Measurements from ENCODE around the gene HOATZ.

HOATZ gene

DNA sequence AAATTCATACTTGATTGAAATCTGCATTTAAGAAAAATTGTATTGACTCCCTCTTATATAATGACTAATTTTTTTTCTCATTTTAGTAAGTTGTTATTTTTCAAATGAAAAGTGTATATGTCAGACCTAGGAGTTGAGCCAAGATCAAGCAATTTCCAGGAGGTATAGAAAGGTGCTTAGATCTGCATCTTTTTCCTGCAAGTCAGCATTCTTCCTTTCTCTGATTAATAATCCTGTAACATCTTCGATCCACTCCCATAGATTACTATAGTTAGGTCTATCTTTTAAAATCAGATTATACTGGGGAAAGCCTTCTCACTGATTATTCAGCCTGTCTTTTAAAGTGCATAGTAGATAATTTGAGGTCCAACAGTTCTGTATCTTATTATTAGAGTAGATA is 12.7 kb downstream of the HOATZ start:
- H3K27me3 ChIP-seq (ENCODE audit: low read depth), result peaks cover 9% of the 10 kb centered on the region
- no peaks in the 10 kb centered on the region for H3K9me3 ChIP-seq
- H3K4me3 ChIP-seq, result no peak overlapping the region
- H3K36me3 ChIP-seq (replicated peaks), result no peaks in the 10 kb centered on the region
- H3K4me1 ChIP-seq, result peaks cover 2% of the 10 kb centered on the region; the same call in 1 of the 2 replicates
- no peak for DNase-seq (ENCODE audit: low spot score in 2 of 2)
- in situ Hi-C loops (cut with MboI; ENCODE audit: low sequenced_read_pairs), result no loop called here

DNA sequence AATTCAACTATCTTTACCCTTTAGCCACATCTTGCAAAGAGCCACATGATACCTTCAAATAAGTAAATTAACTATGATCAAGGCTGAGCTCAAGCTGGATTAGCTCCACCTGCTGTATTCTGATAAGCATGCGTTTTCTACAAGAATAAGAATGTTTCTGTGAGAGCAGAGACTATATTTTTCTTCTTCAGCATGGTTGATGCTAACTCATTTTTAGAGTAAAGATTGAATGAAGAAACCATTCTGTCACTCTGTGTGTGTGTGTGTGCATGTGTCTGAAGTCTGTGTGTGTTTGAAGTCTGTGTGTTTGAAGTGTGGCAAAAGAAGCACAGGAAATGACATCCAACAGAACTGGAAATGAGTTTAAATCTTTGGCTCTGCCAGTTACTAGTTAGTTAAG is 14.0 kb downstream of the HOATZ start:
- H3K9me3 ChIP-seq, result no peaks in the 10 kb centered on the region
- H3K36me3 ChIP-seq (replicated peaks), result no peaks in the 10 kb centered on the region
- H3K4me1 ChIP-seq, result peaks cover 2% of the 10 kb centered on the region; the same call in 1 of the 2 replicates
- in situ Hi-C loops (cut with MboI; ENCODE audit: low sequenced_read_pairs), result no loop called here
- peaks cover 5% of the 10 kb centered on the region; the same call in 1 of the 2 replicates for H3K27me3 ChIP-seq (ENCODE audit: low read depth)
- DNase-seq (ENCODE audit: low spot score in 2 of 2), result no peak
- no peak overlapping the region for H3K4me3 ChIP-seq

DNA sequence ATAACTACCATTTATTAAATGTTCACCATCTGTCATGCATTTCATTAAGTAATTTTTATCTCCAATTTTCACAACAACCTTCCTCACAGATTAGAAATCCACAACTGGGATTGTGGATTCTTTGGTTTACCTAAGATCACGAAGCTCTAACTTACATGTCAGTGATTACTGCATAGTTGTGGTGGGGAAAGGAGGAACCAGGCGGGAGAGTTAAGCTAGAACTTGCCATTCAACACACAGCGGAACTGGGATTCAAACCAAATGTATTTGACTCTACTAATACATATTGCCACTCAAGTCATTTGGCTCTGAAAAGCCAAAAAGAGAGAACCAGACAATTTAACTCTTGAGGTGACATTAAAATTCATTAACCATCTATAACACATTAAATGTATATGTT is 15.5 kb downstream of the HOATZ start:
- in situ Hi-C loops (cut with MboI; ENCODE audit: low sequenced_read_pairs), result no loop called here
- peaks cover 2% of the 10 kb centered on the region; the same call in 1 of the 2 replicates for H3K4me1 ChIP-seq
- H3K36me3 ChIP-seq (replicated peaks), result no peaks in the 10 kb centered on the region
- no peaks in the 10 kb centered on the region for H3K27me3 ChIP-seq (ENCODE audit: low read depth)
- H3K4me3 ChIP-seq, result no peak overlapping the region
- no peaks in the 10 kb centered on the region for H3K9me3 ChIP-seq
- no peak for DNase-seq (ENCODE audit: low spot score in 2 of 2)

DNA sequence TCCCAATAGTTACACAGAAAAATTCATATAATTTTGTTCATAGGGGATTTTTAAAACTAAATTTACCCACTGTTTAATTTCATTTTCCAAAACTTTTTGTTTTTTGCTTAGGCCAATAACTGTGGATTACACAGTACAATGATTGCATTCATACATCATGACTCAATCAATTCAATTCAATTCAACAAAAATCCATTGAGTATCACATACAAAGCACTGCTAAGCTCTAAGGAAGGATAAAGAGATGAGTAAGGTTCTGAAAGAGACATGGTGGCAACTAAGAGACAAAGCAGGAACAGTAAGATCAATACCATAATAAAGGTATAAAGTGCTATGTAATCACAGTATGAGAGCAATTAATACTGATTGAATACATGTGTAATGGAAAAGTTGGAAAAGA is 16.6 kb downstream of the HOATZ start:
- peak in 1 of 2 experiments; percentile 42 for DNase-seq (ENCODE audit: low spot score in 2 of 2)
- H3K27me3 ChIP-seq (ENCODE audit: low read depth), result no peaks in the 10 kb centered on the region
- no peak overlapping the region for H3K4me3 ChIP-seq
- in situ Hi-C loops (cut with MboI; ENCODE audit: low sequenced_read_pairs), result no loop called here
- peaks cover 2% of the 10 kb centered on the region; the same call in 1 of the 2 replicates for H3K4me1 ChIP-seq
- no peaks in the 10 kb centered on the region for H3K9me3 ChIP-seq
- no peaks in the 10 kb centered on the region for H3K36me3 ChIP-seq (replicated peaks)

DNA sequence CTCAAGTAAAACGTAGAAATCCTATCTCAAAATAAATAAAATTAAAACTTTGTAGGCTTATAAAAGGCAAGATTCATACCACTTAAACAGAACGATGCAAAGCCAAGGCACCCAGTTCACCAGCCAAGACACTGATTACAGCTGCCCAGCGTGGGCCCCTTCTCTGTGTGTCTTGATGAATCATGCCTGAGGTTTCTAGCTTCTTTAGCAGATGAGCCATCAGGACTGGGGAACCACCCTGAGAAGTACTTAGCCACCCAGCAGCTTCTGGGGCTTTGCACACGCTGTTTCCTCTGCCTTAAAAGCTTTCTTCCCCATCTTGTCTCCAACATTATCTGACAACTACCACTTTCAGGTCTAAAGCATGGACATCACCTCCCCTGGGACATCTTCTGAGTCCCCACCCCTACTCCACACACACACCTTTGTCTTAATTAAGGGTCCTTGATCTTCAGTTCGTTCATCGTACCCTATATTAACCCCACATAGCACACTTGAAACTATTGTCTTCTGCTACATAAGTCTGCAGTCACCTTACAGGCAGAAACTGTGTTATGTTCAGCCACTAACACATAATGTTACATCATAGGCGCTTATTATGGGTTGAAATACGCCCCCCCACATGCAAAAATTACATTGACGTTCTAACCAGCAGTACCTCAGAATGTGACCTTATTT is 17.2 kb downstream of the HOATZ start:
- Histone ChIP-seq H3K27me3 (ENCODE audit: low read depth) (no peaks in the 10 kb centered on the region), H3K9me3 (no peaks in the 10 kb centered on the region), H3K4me3 (no peak overlapping the region), H3K4me1 (peaks cover 4% of the 10 kb centered on the region), H3K36me3 (replicated peaks) (no peaks in the 10 kb centered on the region)
- in situ Hi-C loops (cut with MboI; ENCODE audit: low sequenced_read_pairs), result no loop called here
- no peak for DNase-seq (ENCODE audit: low spot score in 2 of 2)

DNA sequence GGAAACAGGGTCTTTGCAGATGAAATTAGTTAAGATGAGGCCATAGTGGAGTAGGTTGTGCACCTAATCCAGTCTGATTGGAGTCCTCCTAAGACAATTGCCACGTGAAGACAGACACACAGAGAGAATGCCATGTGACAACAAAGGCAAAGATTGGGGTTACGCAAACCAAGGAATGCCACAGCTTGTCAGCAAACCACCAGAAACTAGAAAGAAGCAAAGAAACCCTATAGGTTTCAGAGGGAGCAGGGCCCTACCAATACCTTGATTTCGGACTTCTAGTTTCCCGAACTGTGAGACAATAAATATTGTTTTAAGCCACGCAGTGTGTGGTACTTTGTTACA is 17.8 kb downstream of the HOATZ start:
- Histone ChIP-seq H3K36me3 (replicated peaks) (no peaks in the 10 kb centered on the region), H3K9me3 (no peaks in the 10 kb centered on the region), H3K4me1 (peaks cover 10% of the 10 kb centered on the region), H3K27me3 (ENCODE audit: low read depth) (no peaks in the 10 kb centered on the region), H3K4me3 (no peak overlapping the region)
- no peak for DNase-seq (ENCODE audit: low spot score in 2 of 2)
- in situ Hi-C loops (cut with MboI; ENCODE audit: low sequenced_read_pairs), result no loop called here

DNA sequence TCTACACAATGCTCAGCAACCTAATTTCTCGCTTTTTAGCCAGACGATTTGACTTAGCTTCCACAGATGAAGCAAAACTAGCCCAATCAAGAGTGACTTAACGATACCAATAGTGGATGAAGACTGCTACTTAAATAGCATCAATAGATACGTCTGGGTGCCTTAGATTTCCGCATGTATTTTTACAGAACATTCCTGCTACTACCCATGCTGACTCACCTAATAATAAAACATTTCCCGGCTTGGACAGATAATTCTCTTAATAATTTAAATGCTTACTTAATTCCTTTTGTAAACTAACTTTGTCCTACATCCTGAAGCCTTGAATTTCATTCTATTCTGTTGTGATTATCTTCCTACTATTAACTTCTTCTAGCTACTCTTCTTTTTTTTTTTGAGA is 20.7 kb downstream of the HOATZ start:
- H3K36me3 ChIP-seq (replicated peaks), result no peaks in the 10 kb centered on the region
- 0 out of 2 replicates have a peak, but pooled peaks cover 3% of the 10 kb centered on the region for H3K9me3 ChIP-seq
- H3K4me3 ChIP-seq, result no peak overlapping the region
- in situ Hi-C loops (cut with MboI; ENCODE audit: low sequenced_read_pairs), result no loop called here
- peaks cover 17% of the 10 kb centered on the region for H3K4me1 ChIP-seq
- H3K27me3 ChIP-seq (ENCODE audit: low read depth), result no peaks in the 10 kb centered on the region
- DNase-seq (ENCODE audit: low spot score in 2 of 2), result no peak

DNA sequence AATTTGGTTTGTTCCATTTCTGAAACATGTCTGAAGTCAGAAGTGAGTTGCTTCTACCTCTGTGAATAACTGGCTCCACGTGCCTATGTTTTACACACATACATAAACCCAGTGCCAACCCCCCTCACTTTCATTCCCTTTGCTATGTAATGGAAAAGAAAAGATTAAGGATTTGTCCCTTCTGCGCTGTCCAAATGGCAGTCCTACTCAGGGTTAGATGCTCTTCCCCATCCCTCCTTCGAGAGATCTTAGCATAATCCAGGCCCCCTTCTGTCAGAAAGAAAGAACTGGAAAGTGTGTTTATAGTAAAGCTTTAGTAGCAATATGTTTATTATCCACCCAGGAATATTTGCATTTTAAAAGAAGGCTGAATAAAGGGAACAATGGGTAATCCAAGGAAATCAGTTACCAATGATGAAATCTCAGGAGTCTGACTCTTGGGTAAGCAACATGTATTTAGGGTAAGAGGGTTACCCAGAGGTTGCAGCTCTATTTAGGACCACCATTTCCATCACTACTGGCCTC is 22.8 kb downstream of the HOATZ start:
- peaks cover 15% of the 10 kb centered on the region for H3K4me1 ChIP-seq
- peak; percentile 64 to 96 for DNase-seq (ENCODE audit: low spot score in 2 of 2)
- H3K4me3 ChIP-seq, result no peak overlapping the region
- H3K36me3 ChIP-seq (replicated peaks), result no peaks in the 10 kb centered on the region
- in situ Hi-C loops (cut with MboI; ENCODE audit: low sequenced_read_pairs), result no loop called here
- no peaks in the 10 kb centered on the region for H3K27me3 ChIP-seq (ENCODE audit: low read depth)
- 0 out of 2 replicates have a peak, but pooled peaks cover 3% of the 10 kb centered on the region for H3K9me3 ChIP-seq

DNA sequence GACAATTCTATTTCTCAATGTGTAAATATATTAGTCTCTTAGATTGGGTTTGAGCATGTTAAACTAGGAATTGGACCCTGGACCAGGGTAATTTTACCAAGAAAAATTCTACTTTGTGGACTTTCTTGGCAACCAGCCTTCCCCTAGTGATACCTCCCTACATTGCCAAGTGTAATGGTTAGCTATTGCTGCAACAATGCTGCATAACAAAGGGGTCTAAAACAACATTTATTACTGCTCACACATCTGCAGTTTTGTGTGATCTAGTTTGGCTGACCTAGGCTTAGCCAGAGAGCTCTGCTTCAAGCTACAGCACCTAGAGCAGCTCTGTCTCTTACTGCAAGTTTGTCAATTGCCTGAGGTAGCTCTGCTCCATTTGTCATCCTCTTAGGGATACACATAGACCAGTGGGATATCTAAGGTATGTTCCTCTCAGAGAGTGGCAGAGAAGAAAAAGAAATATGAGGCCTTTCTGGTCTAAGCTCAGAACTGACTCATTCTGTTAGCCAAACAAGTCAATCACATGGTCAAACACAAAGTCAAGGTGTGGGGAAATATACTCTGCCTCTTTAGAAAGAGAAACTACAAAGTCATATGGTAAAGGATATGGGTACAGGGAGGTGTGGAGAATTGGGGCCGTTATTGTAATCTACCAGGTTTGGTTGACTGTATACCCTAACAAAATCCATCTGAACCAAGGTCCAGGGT is 24.0 kb downstream of the HOATZ start:
- in situ Hi-C loops (cut with MboI; ENCODE audit: low sequenced_read_pairs), result no loop called here
- no peaks in the 10 kb centered on the region for H3K27me3 ChIP-seq (ENCODE audit: low read depth)
- no peak for DNase-seq (ENCODE audit: low spot score in 2 of 2)
- peaks cover 15% of the 10 kb centered on the region for H3K4me1 ChIP-seq
- 0 out of 2 replicates have a peak, but pooled peaks cover 3% of the 10 kb centered on the region for H3K9me3 ChIP-seq
- no peak overlapping the region for H3K4me3 ChIP-seq
- H3K36me3 ChIP-seq (replicated peaks), result no peaks in the 10 kb centered on the region

DNA sequence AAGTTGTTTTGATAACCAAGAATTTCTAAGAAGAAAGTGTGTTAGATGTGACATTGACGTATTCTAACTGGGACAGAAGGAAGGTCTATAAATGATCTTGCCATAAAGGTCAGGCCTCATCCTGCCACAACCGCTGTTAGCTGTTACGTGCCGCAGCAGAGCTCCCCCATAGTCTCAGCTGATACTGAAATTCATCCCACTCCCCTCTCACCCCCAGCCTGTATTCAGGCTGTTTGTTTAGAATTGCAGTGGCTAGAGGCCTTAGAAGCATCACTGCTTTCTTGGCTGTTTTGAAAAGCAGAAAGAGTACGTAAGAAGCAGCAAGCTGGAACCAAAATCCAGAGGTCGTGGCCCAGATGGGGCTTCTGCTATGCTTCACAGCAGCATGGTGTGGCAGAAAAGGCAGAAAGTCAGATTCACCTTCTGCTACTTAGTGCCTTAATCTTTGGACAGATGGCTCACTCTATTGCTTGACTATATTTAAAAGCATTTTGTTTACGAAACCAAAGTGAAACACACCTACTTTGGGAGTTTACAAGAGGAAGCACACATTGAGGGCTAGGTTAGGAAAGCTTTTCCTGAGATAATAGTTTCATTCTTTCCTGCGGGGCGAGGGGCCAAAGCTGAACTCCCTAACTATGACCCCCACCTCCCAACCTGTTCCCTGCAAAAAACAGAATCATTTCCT is 25.0 kb downstream of the HOATZ start:
- Histone ChIP-seq H3K4me3 (no peak overlapping the region), H3K27me3 (ENCODE audit: low read depth) (no peaks in the 10 kb centered on the region), H3K36me3 (replicated peaks) (no peaks in the 10 kb centered on the region), H3K4me1 (peaks cover 15% of the 10 kb centered on the region), H3K9me3 (0 out of 2 replicates have a peak, but pooled peaks cover 3% of the 10 kb centered on the region)
- DNase-seq (ENCODE audit: low spot score in 2 of 2), result no peak
- in situ Hi-C loops (cut with MboI; ENCODE audit: low sequenced_read_pairs), result no loop called here

DNA sequence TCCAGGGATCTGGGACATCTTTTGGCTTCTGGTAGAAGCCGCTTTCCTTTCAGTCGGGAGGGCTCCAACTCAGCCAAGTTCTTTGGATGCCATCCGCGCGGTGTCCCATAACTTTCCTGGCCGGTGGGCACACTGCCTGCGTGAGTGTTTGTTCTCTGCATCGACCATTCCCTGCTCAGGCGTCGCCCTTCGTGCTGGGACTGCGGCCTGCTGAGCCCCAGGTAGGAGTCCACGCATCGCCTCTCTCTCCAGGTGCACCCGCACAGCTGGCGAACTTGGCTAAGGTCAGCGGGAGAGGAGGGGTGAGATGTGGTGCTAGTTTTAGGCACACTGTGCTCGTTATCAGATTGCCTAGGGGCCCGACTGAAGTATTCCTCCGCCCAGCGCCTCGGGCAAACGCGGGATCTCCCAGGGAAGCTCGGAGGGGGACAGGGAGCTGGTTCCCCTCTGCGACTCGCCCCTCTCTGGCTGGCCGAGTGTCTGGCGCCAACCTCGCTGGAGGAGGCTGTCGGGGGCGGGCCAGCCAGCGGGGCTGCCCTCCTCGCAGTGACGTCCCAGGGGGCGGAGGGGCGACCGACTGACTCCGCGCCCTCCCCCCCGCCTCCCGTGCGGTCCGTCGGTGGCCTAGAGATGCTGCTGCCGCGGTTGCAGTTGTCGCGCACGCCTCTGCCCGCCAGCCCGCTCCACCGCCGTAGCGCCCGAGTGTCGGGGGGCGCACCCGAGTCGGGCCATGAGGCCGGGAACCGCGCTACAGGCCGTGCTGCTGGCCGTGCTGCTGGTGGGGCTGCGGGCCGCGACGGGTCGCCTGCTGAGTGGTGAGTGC is 25.7 kb downstream of the HOATZ start, which contains the start of gene LAYN:
Gene LAYN (plus strand): TSS at position 607 of the 823 bp plus-strand sequence. CDS start 124 bp downstream, at position 731.
- H3K27me3 ChIP-seq (ENCODE audit: low read depth), result no peaks in the 10 kb centered on the region
- H3K4me3 ChIP-seq, result peak within 1 kb of the TSS; percentile 37
- in situ Hi-C loops (cut with MboI; ENCODE audit: low sequenced_read_pairs), result no loop called here
- H3K9me3 ChIP-seq, result 0 out of 2 replicates have a peak, but pooled peaks cover 3% of the 10 kb centered on the region
- no peaks in the 10 kb centered on the region for H3K36me3 ChIP-seq (replicated peaks)
- H3K4me1 ChIP-seq, result peaks cover 15% of the 10 kb centered on the region
- DNase-seq (ENCODE audit: low spot score in 2 of 2), result peak; percentile 26 to 79

DNA sequence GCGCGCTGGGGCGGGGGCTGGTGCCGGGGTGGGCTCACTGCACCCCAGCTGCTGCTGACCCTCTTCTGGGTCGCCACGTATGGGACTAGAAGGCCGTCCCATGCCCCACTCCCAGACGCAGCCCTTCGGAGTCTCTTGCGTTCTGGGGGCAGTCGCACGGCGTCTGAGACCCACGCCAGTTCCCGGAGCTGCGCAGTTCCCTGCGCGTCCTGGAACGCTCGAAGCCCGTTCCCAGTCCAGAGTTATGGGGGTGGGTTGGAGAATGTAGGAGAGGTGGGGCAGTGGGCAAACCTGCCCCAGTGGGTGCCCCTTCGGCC is 26.3 kb downstream of the HOATZ start:
- in situ Hi-C loops (cut with MboI; ENCODE audit: low sequenced_read_pairs), result no loop called here
- 0 out of 2 replicates have a peak, but pooled peaks cover 3% of the 10 kb centered on the region for H3K9me3 ChIP-seq
- no peaks in the 10 kb centered on the region for H3K36me3 ChIP-seq (replicated peaks)
- peaks cover 15% of the 10 kb centered on the region for H3K4me1 ChIP-seq
- no peaks in the 10 kb centered on the region for H3K27me3 ChIP-seq (ENCODE audit: low read depth)
- DNase-seq (ENCODE audit: low spot score in 2 of 2), result no peak
- peak overlapping the region; percentile 37 for H3K4me3 ChIP-seq
